ENCODE measurements around the gene THSD7B. TPM values are rescaled to one million over a fixed set of nuclear protein-coding genes. Genes with fewer than 3 reads are reported as not detected.

The THSD7B gene
- total and polyA plus RNA-seq, 2 of the 13 experiments (the other 11 are each of a cell fraction or from before 2014, with no cell fraction given) = 0.02 TPM; not detected in 1

DNA sequence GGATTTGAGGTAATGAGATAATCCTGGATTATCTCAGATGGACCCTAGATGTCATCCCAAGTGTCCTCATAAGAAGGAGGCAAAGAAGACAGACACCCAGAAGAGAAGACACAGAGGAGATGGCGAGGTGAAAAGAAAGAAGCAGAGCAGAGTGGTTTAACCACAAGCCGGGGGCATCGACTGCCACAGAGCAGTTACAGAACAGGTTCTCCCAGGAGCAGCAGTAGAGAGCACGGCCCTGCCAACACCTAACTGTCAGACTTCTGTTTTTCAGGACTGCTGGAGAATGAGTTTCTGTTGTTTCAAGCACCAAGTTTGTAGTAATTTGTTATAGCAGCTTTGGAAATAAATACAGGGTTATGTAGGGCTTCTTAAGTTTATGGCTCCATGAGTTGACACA is 437.0 kb downstream of the THSD7B start (continued):
- TF ChIP-seq, protein P1, sequence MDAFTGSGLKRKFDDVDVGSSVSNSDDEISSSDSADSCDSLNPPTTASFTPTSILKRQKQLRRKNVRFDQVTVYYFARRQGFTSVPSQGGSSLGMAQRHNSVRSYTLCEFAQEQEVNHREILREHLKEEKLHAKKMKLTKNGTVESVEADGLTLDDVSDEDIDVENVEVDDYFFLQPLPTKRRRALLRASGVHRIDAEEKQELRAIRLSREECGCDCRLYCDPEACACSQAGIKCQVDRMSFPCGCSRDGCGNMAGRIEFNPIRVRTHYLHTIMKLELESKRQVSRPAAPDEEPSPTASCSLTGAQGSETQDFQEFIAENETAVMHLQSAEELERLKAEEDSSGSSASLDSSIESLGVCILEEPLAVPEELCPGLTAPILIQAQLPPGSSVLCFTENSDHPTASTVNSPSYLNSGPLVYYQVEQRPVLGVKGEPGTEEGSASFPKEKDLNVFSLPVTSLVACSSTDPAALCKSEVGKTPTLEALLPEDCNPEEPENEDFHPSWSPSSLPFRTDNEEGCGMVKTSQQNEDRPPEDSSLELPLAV (CRISPR knock-in tag; conservative IDR thresholded peaks at IDR 0.05; ENCODE audit: low read depth) = no peak
- no peak for TF ChIP-seq ZFP36 (IDR thresholded peaks at IDR 0.05; ENCODE audit: borderline replicate concordance, low read depth, low read length, partially characterized antibody)
- TF ChIP-seq, protein P2, sequence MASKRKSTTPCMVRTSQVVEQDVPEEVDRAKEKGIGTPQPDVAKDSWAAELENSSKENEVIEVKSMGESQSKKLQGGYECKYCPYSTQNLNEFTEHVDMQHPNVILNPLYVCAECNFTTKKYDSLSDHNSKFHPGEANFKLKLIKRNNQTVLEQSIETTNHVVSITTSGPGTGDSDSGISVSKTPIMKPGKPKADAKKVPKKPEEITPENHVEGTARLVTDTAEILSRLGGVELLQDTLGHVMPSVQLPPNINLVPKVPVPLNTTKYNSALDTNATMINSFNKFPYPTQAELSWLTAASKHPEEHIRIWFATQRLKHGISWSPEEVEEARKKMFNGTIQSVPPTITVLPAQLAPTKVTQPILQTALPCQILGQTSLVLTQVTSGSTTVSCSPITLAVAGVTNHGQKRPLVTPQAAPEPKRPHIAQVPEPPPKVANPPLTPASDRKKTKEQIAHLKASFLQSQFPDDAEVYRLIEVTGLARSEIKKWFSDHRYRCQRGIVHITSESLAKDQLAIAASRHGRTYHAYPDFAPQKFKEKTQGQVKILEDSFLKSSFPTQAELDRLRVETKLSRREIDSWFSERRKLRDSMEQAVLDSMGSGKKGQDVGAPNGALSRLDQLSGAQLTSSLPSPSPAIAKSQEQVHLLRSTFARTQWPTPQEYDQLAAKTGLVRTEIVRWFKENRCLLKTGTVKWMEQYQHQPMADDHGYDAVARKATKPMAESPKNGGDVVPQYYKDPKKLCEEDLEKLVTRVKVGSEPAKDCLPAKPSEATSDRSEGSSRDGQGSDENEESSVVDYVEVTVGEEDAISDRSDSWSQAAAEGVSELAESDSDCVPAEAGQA (IDR thresholded peaks at IDR 0.05; ENCODE audit: low read depth) = no peak
- TF ChIP-seq, protein P2 (CRISPR knock-in tag; IDR thresholded peaks at IDR 0.05; ENCODE audit: borderline replicate concordance) = no peak

DNA sequence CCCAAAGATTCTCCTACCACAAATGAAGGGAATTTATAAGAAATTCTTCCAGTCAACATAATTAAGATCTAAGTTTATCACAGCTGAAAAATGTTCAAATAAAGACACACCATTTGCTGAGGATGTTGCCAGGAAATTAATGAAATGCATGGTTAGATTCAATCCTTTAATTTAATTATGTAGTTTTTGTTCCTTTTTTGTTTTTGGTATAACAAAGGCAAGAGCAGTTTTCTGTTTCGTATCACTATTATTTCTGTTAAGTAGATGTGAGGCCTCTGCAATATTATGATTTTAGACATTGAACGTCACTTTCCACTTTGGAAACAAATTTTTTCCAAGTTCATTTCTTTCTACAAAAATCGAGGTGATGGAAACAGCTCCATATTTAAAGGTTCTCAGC is 440.0 kb downstream of the THSD7B start:
- CTCF ChIA-PET (ENCODE audit: low intra/inter-chr PET ratio, low total read pairs) = no interaction called here
- Histone ChIP-seq H3K27me3 (ENCODE audit: control insufficient read depth in 1 of 2, insufficient read depth in 2 of 2, low read length in 2 of 2) (no peaks in the 10 kb centered on the region), H4K20me1 (ENCODE audit: insufficient read depth, low read length) (no peaks in the 10 kb centered on the region), H3K36me3 (replicated peaks in 1 of 2; ENCODE audit: control insufficient read depth in 1 of 2, insufficient read depth in 2 of 2, low read length in 2 of 2) (no peaks in the 10 kb centered on the region), H3K9me3 (ENCODE audit: low read length) (no peaks in the 10 kb centered on the region), H3K4me2 (ENCODE audit: low read depth, low read length) (no peak overlapping the region), H3K79me2 (ENCODE audit: insufficient read depth, low read length) (no peaks in the 10 kb centered on the region), H3K4me1 (ENCODE audit: insufficient read depth, low read length) (peaks cover 10% of the 10 kb centered on the region), H2AFZ (ENCODE audit: low read length) (no peak overlapping the region), H3K9ac (ENCODE audit: insufficient read depth, low read depth, low read length) (no peak overlapping the region), H3K27ac (ENCODE audit: extremely low read length, insufficient read depth, low read length) (no peak overlapping the region), H3K4me3 (replicated peaks in 1 of 3; ENCODE audit: insufficient read depth in 1 of 3, low read depth in 2 of 3, low read length in 3 of 3) (no peak overlapping the region)
- FAIRE-seq (no peak), DNase-seq (ENCODE audit: low spot score) (no peak), ATAC-seq (no peak)
- in situ Hi-C loops (cut with HindIII; ENCODE audit: extremely low pct_ligation_motif_present, low pct_unique_long_range_greater_than_20kb) (no loop called here), intact Hi-C loops (cut with micrococcal nuclease; ENCODE audit: unreplicated experiment) (no loop called here)
- no TSS peak for BruUV-seq (replicated peaks)
- TF ChIP-seq ATF7 (IDR thresholded peaks at IDR 0.05) (no peak), ATF7 (CRISPR knock-in tag; IDR thresholded peaks at IDR 0.05) (no peak), ZNF382 (CRISPR knock-in tag; IDR thresholded peaks at IDR 0.05; ENCODE audit: borderline replicate concordance) (no peak), ZNF781 (CRISPR knock-in tag; IDR thresholded peaks at IDR 0.05; ENCODE audit: borderline replicate concordance, not compliant biosample characterization) (no peak), ZFP41 (CRISPR knock-in tag; IDR thresholded peaks at IDR 0.05; ENCODE audit: borderline replicate concordance) (no peak)
- WGBS (ENCODE audit: low lambda C conversion rate) = 5% methylated on average over 3 of the region's 3 CpGs
- POLR2A ChIA-PET = no interaction called here

All from HepG2 (cell line).